ENCODE results near the gene KTI12.
A peak's percentile ranks its signal among the peaks of the same experiment; 100 is the strongest.

Gene KTI12

DNA sequence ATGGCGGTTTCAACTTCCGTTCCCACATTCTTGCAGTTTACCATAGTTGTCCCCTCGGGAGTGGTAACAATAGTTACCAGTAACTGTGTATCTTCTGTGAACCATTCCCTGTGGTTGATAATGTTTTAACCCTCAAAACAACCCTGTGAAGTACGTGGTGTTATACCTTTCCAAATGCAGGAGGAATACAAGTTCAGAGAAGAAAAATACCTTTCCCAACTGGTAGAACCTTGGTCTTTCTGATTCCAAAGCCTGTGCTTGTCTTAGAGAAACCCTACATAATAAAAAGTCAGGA is 23.3 kb upstream of the KTI12 start:
- Histone ChIP-seq H3K4ac (ENCODE audit: low read depth, low read length) (no peak overlapping the region), H3K56ac (ENCODE audit: low read length) (peak overlapping the region; percentile 97), H3K79me2 (ENCODE audit: control insufficient read depth, insufficient read depth, low read length) (peaks cover 47% of the 10 kb centered on the region), H2BK15ac (replicated peaks; ENCODE audit: low read depth) (no peak overlapping the region), H3K27ac (ENCODE audit: low read depth, low read length) (peak overlapping the region; percentile 88), H3K18ac (ENCODE audit: low read length) (no peak overlapping the region), H4K8ac (ENCODE audit: low read depth, low read length) (no peak overlapping the region), H2BK5ac (ENCODE audit: low read length) (no peak overlapping the region), H3K4me3 (ENCODE audit: low read length) (peak overlapping the region; percentile 90), H2BK120ac (ENCODE audit: low read depth, low read length) (no peak overlapping the region), H3K4me1 (ENCODE audit: control insufficient read depth, low read depth, low read length) (peaks cover 5% of the 10 kb centered on the region), H3K4me2 (ENCODE audit: low read length) (peak overlapping the region; percentile 20), H3K79me1 (ENCODE audit: low read length) (peaks cover 14% of the 10 kb centered on the region), H2AK5ac (ENCODE audit: low read length) (no peak overlapping the region), H3K36me3 (ENCODE audit: control insufficient read depth, insufficient read depth, low read length) (no peaks in the 10 kb centered on the region), H3K23ac (ENCODE audit: low read length) (no peak overlapping the region), H4K5ac (ENCODE audit: low read length) (no peak overlapping the region), H3K9ac (ENCODE audit: low read length) (peak overlapping the region; percentile 88), H3K27me3 (ENCODE audit: insufficient read depth, low read length, poor library complexity) (no peaks in the 10 kb centered on the region)
- WGBS (ENCODE audit: extremely low coverage, insufficient coverage, low lambda C conversion rate): no CpG with 5 or more reads among the region's 4 CpGs
- no peak for DNase-seq

DNA sequence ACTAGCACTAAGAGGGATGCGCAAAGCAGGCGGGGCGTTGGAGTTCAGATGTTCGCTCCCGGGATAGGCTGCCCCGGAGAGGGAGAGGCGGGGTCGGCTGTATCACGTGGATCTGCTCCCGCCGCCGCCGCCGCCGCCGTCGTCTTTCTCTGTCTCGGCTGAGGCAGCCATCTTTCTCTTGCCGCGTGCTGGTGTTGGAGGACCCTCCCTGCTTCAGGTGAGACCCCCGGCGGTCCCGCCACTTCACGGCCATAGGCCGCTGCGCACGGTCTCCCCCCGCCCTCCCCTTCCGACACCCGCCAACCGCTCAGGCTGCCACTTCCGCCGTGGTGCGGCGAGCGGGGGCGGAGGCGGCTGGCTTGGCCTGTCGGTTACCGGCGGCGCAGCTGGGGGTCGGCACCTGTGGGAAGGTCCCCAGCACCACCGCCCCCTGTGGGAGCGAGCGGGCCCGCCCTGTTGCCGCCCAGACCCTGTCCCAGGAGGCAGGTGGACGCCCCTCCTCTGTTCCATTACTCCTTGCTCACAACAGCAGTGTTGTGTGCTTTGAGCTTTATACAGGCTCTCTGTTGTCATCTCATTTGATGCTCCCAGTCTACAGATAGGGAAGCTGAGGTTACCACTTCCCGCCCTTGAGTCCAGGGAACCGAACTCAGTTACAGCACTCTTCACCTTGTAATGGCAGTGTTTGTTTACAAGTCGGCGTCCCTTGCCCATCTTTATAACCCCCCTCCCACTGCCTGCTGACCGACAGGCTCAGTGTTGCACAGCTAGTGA is 22.7 kb upstream of the KTI12 start, which contains the start of gene BTF3L4:
Gene BTF3L4 (plus strand): TSS at position 133 of the 774 bp plus-strand sequence. CDS start 3,553 bp downstream, outside the sequence.
- peaks cover 47% of the 10 kb centered on the region for H3K79me2 ChIP-seq (ENCODE audit: control insufficient read depth, insufficient read depth, low read length)
- peak within 1 kb of the TSS; percentile 14 for H4K5ac ChIP-seq (ENCODE audit: low read length)
- no peaks in the 10 kb centered on the region for H3K36me3 ChIP-seq (ENCODE audit: control insufficient read depth, insufficient read depth, low read length)
- H3K27ac ChIP-seq (ENCODE audit: low read depth, low read length): peak within 1 kb of the TSS; percentile 88
- peaks cover 5% of the 10 kb centered on the region for H3K4me1 ChIP-seq (ENCODE audit: control insufficient read depth, low read depth, low read length)
- H3K4ac ChIP-seq (ENCODE audit: low read depth, low read length): peak within 1 kb of the TSS; percentile 90
- no CpG with 5 or more reads among the region's 54 CpGs for WGBS (ENCODE audit: extremely low coverage, insufficient coverage, low lambda C conversion rate)
- no peak within 1 kb of the TSS for H2BK15ac ChIP-seq (replicated peaks; ENCODE audit: low read depth)
- H2BK5ac ChIP-seq (ENCODE audit: low read length): peak within 1 kb of the TSS; percentile 76
- H4K8ac ChIP-seq (ENCODE audit: low read depth, low read length): no peak within 1 kb of the TSS
- peak; percentile 99 for DNase-seq
- H3K79me1 ChIP-seq (ENCODE audit: low read length): peaks cover 14% of the 10 kb centered on the region
- H2AK5ac ChIP-seq (ENCODE audit: low read length): peak within 1 kb of the TSS; percentile 7
- H3K23ac ChIP-seq (ENCODE audit: low read length): peak within 1 kb of the TSS; percentile 55
- H2BK120ac ChIP-seq (ENCODE audit: low read depth, low read length): no peak within 1 kb of the TSS
- H3K18ac ChIP-seq (ENCODE audit: low read length): peak within 1 kb of the TSS; percentile 77
- H3K56ac ChIP-seq (ENCODE audit: low read length): peak within 1 kb of the TSS; percentile 97
- peak within 1 kb of the TSS; percentile 92 for H3K4me2 ChIP-seq (ENCODE audit: low read length)
- peak within 1 kb of the TSS; percentile 90 for H3K4me3 ChIP-seq (ENCODE audit: low read length)
- H3K9ac ChIP-seq (ENCODE audit: low read length): peak within 1 kb of the TSS; percentile 88
- no peaks in the 10 kb centered on the region for H3K27me3 ChIP-seq (ENCODE audit: insufficient read depth, low read length, poor library complexity)

GRCh38 chr1:52055866-52056162 is 22.2 kb upstream of the KTI12 start:
- Histone ChIP-seq H2BK15ac (replicated peaks; ENCODE audit: low read depth) (no peak overlapping the region), H3K36me3 (ENCODE audit: control insufficient read depth, insufficient read depth, low read length) (no peaks in the 10 kb centered on the region), H2BK120ac (ENCODE audit: low read depth, low read length) (no peak overlapping the region), H3K79me2 (ENCODE audit: control insufficient read depth, insufficient read depth, low read length) (peaks cover 47% of the 10 kb centered on the region), H3K79me1 (ENCODE audit: low read length) (peaks cover 14% of the 10 kb centered on the region), H3K4ac (ENCODE audit: low read depth, low read length) (no peak overlapping the region), H3K23ac (ENCODE audit: low read length) (peak overlapping the region; percentile 55), H3K4me2 (ENCODE audit: low read length) (peak overlapping the region; percentile 92), H3K18ac (ENCODE audit: low read length) (peak overlapping the region; percentile 77), H3K27me3 (ENCODE audit: insufficient read depth, low read length, poor library complexity) (no peaks in the 10 kb centered on the region), H3K4me1 (ENCODE audit: control insufficient read depth, low read depth, low read length) (peaks cover 5% of the 10 kb centered on the region), H2BK5ac (ENCODE audit: low read length) (peak overlapping the region; percentile 14), H3K9ac (ENCODE audit: low read length) (peak overlapping the region; percentile 87), H3K4me3 (ENCODE audit: low read length) (peak overlapping the region; percentile 89), H4K5ac (ENCODE audit: low read length) (no peak overlapping the region), H3K27ac (ENCODE audit: low read depth, low read length) (peak overlapping the region; percentile 87), H3K56ac (ENCODE audit: low read length) (peak overlapping the region; percentile 94), H2AK5ac (ENCODE audit: low read length) (no peak overlapping the region), H4K8ac (ENCODE audit: low read depth, low read length) (no peak overlapping the region)
- no peak for DNase-seq
- WGBS (ENCODE audit: extremely low coverage, insufficient coverage, low lambda C conversion rate): no CpG with 5 or more reads among the region's 12 CpGs

- peaks cover 43% of the 10 kb centered on the region for H3K79me2 ChIP-seq (ENCODE audit: control insufficient read depth, insufficient read depth, low read length)
- peak within 1 kb of the TSS; percentile 77 for H3K18ac ChIP-seq (ENCODE audit: low read length)
- no CpG with 5 or more reads among the region's 45 CpGs for whole genome bisulfite sequencing (ENCODE audit: extremely low coverage, insufficient coverage, low lambda C conversion rate)
- no peaks in the 10 kb centered on the region for H3K36me3 ChIP-seq (ENCODE audit: control insufficient read depth, insufficient read depth, low read length)
- peak within 1 kb of the TSS; percentile 87 for H3K27ac ChIP-seq (ENCODE audit: low read depth, low read length)
- peak within 1 kb of the TSS; percentile 89 for H3K4me3 ChIP-seq (ENCODE audit: low read length)
- H3K9ac ChIP-seq (ENCODE audit: low read length): peak within 1 kb of the TSS; percentile 88
- no peak within 1 kb of the TSS for H2AK5ac ChIP-seq (ENCODE audit: low read length)
- no peak within 1 kb of the TSS for H2BK15ac ChIP-seq (replicated peaks; ENCODE audit: low read depth)
- H2BK5ac ChIP-seq (ENCODE audit: low read length): peak within 1 kb of the TSS; percentile 14
- H2BK120ac ChIP-seq (ENCODE audit: low read depth, low read length): no peak within 1 kb of the TSS
- H4K8ac ChIP-seq (ENCODE audit: low read depth, low read length): no peak within 1 kb of the TSS
- H3K56ac ChIP-seq (ENCODE audit: low read length): peak within 1 kb of the TSS; percentile 94
- peak within 1 kb of the TSS; percentile 18 for H4K5ac ChIP-seq (ENCODE audit: low read length)
- peak; percentile 97 for DNase-seq
- peak within 1 kb of the TSS; percentile 55 for H3K23ac ChIP-seq (ENCODE audit: low read length)
- H3K27me3 ChIP-seq (ENCODE audit: insufficient read depth, low read length, poor library complexity): no peaks in the 10 kb centered on the region
- H3K4me2 ChIP-seq (ENCODE audit: low read length): peak within 1 kb of the TSS; percentile 93
- peak within 1 kb of the TSS; percentile 25 for H3K4ac ChIP-seq (ENCODE audit: low read depth, low read length)
- H3K79me1 ChIP-seq (ENCODE audit: low read length): peaks cover 14% of the 10 kb centered on the region
- peaks cover 5% of the 10 kb centered on the region for H3K4me1 ChIP-seq (ENCODE audit: control insufficient read depth, low read depth, low read length)
Measured at GRCh38 chr1:52055066-52055865, 21.7 kb upstream of the KTI12 start, which contains the start of gene TXNDC12. TSS of gene TXNDC12 (minus strand) at chr1:52055191. CDS start at chr1:52055096, 95 bp downstream.

- peaks cover 43% of the 10 kb centered on the region for H3K79me2 ChIP-seq (ENCODE audit: control insufficient read depth, insufficient read depth, low read length)
- DNase-seq: peak; percentile 11
- peak overlapping the region; percentile 42 for H3K18ac ChIP-seq (ENCODE audit: low read length)
- H3K4me3 ChIP-seq (ENCODE audit: low read length): peak overlapping the region; percentile 82
- H3K23ac ChIP-seq (ENCODE audit: low read length): no peak overlapping the region
- no peak overlapping the region for H2AK5ac ChIP-seq (ENCODE audit: low read length)
- H3K27me3 ChIP-seq (ENCODE audit: insufficient read depth, low read length, poor library complexity): no peaks in the 10 kb centered on the region
- H2BK15ac ChIP-seq (replicated peaks; ENCODE audit: low read depth): no peak overlapping the region
- H2BK5ac ChIP-seq (ENCODE audit: low read length): no peak overlapping the region
- H4K8ac ChIP-seq (ENCODE audit: low read depth, low read length): no peak overlapping the region
- peaks cover 18% of the 10 kb centered on the region for H3K79me1 ChIP-seq (ENCODE audit: low read length)
- no peak overlapping the region for H2BK120ac ChIP-seq (ENCODE audit: low read depth, low read length)
- peak overlapping the region; percentile 25 for H3K4ac ChIP-seq (ENCODE audit: low read depth, low read length)
- H3K4me2 ChIP-seq (ENCODE audit: low read length): peak overlapping the region; percentile 93
- H3K4me1 ChIP-seq (ENCODE audit: control insufficient read depth, low read depth, low read length): peaks cover 5% of the 10 kb centered on the region
- peak overlapping the region; percentile 88 for H3K9ac ChIP-seq (ENCODE audit: low read length)
- H3K56ac ChIP-seq (ENCODE audit: low read length): peak overlapping the region; percentile 90
- peak overlapping the region; percentile 53 for H3K27ac ChIP-seq (ENCODE audit: low read depth, low read length)
- peak overlapping the region; percentile 18 for H4K5ac ChIP-seq (ENCODE audit: low read length)
- H3K36me3 ChIP-seq (ENCODE audit: control insufficient read depth, insufficient read depth, low read length): no peaks in the 10 kb centered on the region
- WGBS (ENCODE audit: extremely low coverage, insufficient coverage, low lambda C conversion rate): no CpG with 5 or more reads among the region's 13 CpGs
Measured at GRCh38 chr1:52054496-52055065, 21.0 kb upstream of the KTI12 start.
